Measurements from ENCODE around the gene GALNTL6.
"Not testable (repeated sequence)": the region's sequence is repeated elsewhere in the genome, so short reads cannot be mapped to it uniquely, and the experiment has no call there.

Gene GALNTL6

GRCh38 chr4:172657081-172657480, 843.9 kb downstream of the GALNTL6 start:
- no peak for DNase-seq (ENCODE audit: low read depth in 2 of 2)

- DNase-seq (ENCODE audit: low read depth in 2 of 2), result no peak
These were observed 847.0 kb downstream of the GALNTL6 start for GRCh38 chr4:172660251-172660650.

- no peak for DNase-seq (ENCODE audit: low read depth in 2 of 2)
These were observed 848.9 kb downstream of the GALNTL6 start for GRCh38 chr4:172662113-172662512.

GRCh38 chr4:172666711-172667368, 853.6 kb downstream of the GALNTL6 start:
- no peak for DNase-seq (ENCODE audit: low read depth in 2 of 2)

- no peak for DNase-seq (ENCODE audit: low read depth in 2 of 2)
These were observed 861.6 kb downstream of the GALNTL6 start for GRCh38 chr4:172674811-172675210.

GRCh38 chr4:172675232-172675631, 862.0 kb downstream of the GALNTL6 start:
- no peak for DNase-seq (ENCODE audit: low read depth in 2 of 2)

- DNase-seq (ENCODE audit: low read depth in 2 of 2), result no peak
These were observed 867.5 kb downstream of the GALNTL6 start for GRCh38 chr4:172680691-172681090.

GRCh38 chr4:172683021-172683420, 869.8 kb downstream of the GALNTL6 start:
- peak in 1 of 2 experiments; percentile 6 for DNase-seq (ENCODE audit: low read depth in 2 of 2)

- DNase-seq (ENCODE audit: low read depth in 2 of 2), result no peak
These were observed 872.8 kb downstream of the GALNTL6 start for GRCh38 chr4:172686021-172686420.

GRCh38 chr4:172688534-172688933, 875.3 kb downstream of the GALNTL6 start:
- DNase-seq (ENCODE audit: low read depth in 2 of 2), result no peak

GRCh38 chr4:172691552-172691951, 878.3 kb downstream of the GALNTL6 start:
- no peak for DNase-seq (ENCODE audit: low read depth in 2 of 2)

- DNase-seq (ENCODE audit: low read depth in 2 of 2), result no peak
These were observed 879.5 kb downstream of the GALNTL6 start for GRCh38 chr4:172692701-172693100.

- DNase-seq (ENCODE audit: low read depth in 2 of 2), result no peak
These were observed 885.1 kb downstream of the GALNTL6 start for GRCh38 chr4:172698256-172698655.

GRCh38 chr4:172705565-172705964, 892.4 kb downstream of the GALNTL6 start:
- no peak for DNase-seq (ENCODE audit: low read depth in 2 of 2)

- no peak for DNase-seq (ENCODE audit: low read depth in 2 of 2)
These were observed 892.8 kb downstream of the GALNTL6 start for GRCh38 chr4:172706000-172706399.

- DNase-seq (ENCODE audit: low read depth in 2 of 2), result no peak
These were observed 894.4 kb downstream of the GALNTL6 start for GRCh38 chr4:172707622-172708021.

GRCh38 chr4:172708184-172708583, 895.0 kb downstream of the GALNTL6 start:
- no peak for DNase-seq (ENCODE audit: low read depth in 2 of 2)

GRCh38 chr4:172709376-172709775, 896.2 kb downstream of the GALNTL6 start:
- no peak for DNase-seq (ENCODE audit: low read depth in 2 of 2)

- no peak for DNase-seq (ENCODE audit: low read depth in 2 of 2)
These were observed 903.1 kb downstream of the GALNTL6 start for GRCh38 chr4:172716291-172716690.

GRCh38 chr4:172721659-172722058, 908.5 kb downstream of the GALNTL6 start:
- DNase-seq (ENCODE audit: low read depth in 2 of 2), result no peak

- peak; percentile 43 to 51 for DNase-seq (ENCODE audit: low read depth in 2 of 2)
These were observed 912.4 kb downstream of the GALNTL6 start for GRCh38 chr4:172725581-172725980.

- DNase-seq (ENCODE audit: low read depth in 2 of 2), result no peak
These were observed 912.8 kb downstream of the GALNTL6 start for GRCh38 chr4:172726001-172726423.

- no peak for DNase-seq (ENCODE audit: low read depth in 2 of 2)
These were observed 914.4 kb downstream of the GALNTL6 start for GRCh38 chr4:172727631-172728030.

- not testable (repeated sequence) for DNase-seq (ENCODE audit: low read depth in 2 of 2)
These were observed 920.4 kb downstream of the GALNTL6 start for GRCh38 chr4:172733645-172734044.

All from fibroblast of skin of left quadriceps (primary cell).